ENCODE measurements around the gene GRAPL. TPM values are rescaled to one million over a fixed set of nuclear protein-coding genes. Genes with fewer than 3 reads are reported as not detected.
"Not testable (repeated sequence)": the region's sequence is repeated elsewhere in the genome, so short reads cannot be mapped to it uniquely, and the experiment has no call there.

GRAPL gene
- total RNA-seq, 1 donor from 2014 or later = not detected

GRCh38 chr17:19162384-19163216, 35.2 kb downstream of the GRAPL start:
- DNase-seq; H3K4me3 Mint-ChIP-seq (ENCODE audit: unreplicated experiment); H3K27me3 Mint-ChIP-seq (ENCODE audit: unreplicated experiment); H3K4me1 Mint-ChIP-seq (ENCODE audit: low read depth, unreplicated experiment); H3K27ac Mint-ChIP-seq (ENCODE audit: unreplicated experiment); H3K36me3 Mint-ChIP-seq (ENCODE audit: unreplicated experiment); H3K9me3 Mint-ChIP-seq (ENCODE audit: unreplicated experiment): not testable (repeated sequence)

GRCh38 chr17:19174422-19174821, 47.0 kb downstream of the GRAPL start:
- not testable (repeated sequence) for H3K27me3 Mint-ChIP-seq (ENCODE audit: unreplicated experiment); H3K9me3 Mint-ChIP-seq (ENCODE audit: unreplicated experiment); H3K27ac Mint-ChIP-seq (ENCODE audit: unreplicated experiment); H3K36me3 Mint-ChIP-seq (ENCODE audit: unreplicated experiment); DNase-seq; H3K4me1 Mint-ChIP-seq (ENCODE audit: low read depth, unreplicated experiment); H3K4me3 Mint-ChIP-seq (ENCODE audit: unreplicated experiment)

GRCh38 chr17:19175410-19175809, 48.0 kb downstream of the GRAPL start:
- not testable (repeated sequence) for H3K27me3 Mint-ChIP-seq (ENCODE audit: unreplicated experiment)

GRCh38 chr17:19181040-19181875, 53.9 kb downstream of the GRAPL start:
- H3K27me3 Mint-ChIP-seq (ENCODE audit: unreplicated experiment); H3K27ac Mint-ChIP-seq (ENCODE audit: unreplicated experiment); H3K9me3 Mint-ChIP-seq (ENCODE audit: unreplicated experiment); H3K36me3 Mint-ChIP-seq (ENCODE audit: unreplicated experiment); DNase-seq; H3K4me1 Mint-ChIP-seq (ENCODE audit: low read depth, unreplicated experiment); H3K4me3 Mint-ChIP-seq (ENCODE audit: unreplicated experiment): not testable (repeated sequence)

More at GRCh38 chr17:19175410-19175809, 48.0 kb downstream of the GRAPL start:
- not testable (repeated sequence) for H3K36me3 Mint-ChIP-seq (ENCODE audit: unreplicated experiment); H3K4me3 Mint-ChIP-seq (ENCODE audit: unreplicated experiment); DNase-seq; H3K4me1 Mint-ChIP-seq (ENCODE audit: low read depth, unreplicated experiment); H3K27ac Mint-ChIP-seq (ENCODE audit: unreplicated experiment); H3K9me3 Mint-ChIP-seq (ENCODE audit: unreplicated experiment)

- not testable (repeated sequence) for H3K4me1 Mint-ChIP-seq (ENCODE audit: low read depth, unreplicated experiment); H3K4me3 Mint-ChIP-seq (ENCODE audit: unreplicated experiment); H3K36me3 Mint-ChIP-seq (ENCODE audit: unreplicated experiment); H3K27me3 Mint-ChIP-seq (ENCODE audit: unreplicated experiment); H3K27ac Mint-ChIP-seq (ENCODE audit: unreplicated experiment); H3K9me3 Mint-ChIP-seq (ENCODE audit: unreplicated experiment); DNase-seq
These were observed 60.8 kb downstream of the GRAPL start for GRCh38 chr17:19187883-19188869.

GRCh38 chr17:19188870-19189708, 61.7 kb downstream of the GRAPL start:
- DNase-seq; H3K4me1 Mint-ChIP-seq (ENCODE audit: low read depth, unreplicated experiment); H3K36me3 Mint-ChIP-seq (ENCODE audit: unreplicated experiment); H3K9me3 Mint-ChIP-seq (ENCODE audit: unreplicated experiment); H3K27me3 Mint-ChIP-seq (ENCODE audit: unreplicated experiment); H3K4me3 Mint-ChIP-seq (ENCODE audit: unreplicated experiment); H3K27ac Mint-ChIP-seq (ENCODE audit: unreplicated experiment): not testable (repeated sequence)

GRCh38 chr17:19189781-19190405, 62.5 kb downstream of the GRAPL start:
- not testable (repeated sequence) for DNase-seq; H3K9me3 Mint-ChIP-seq (ENCODE audit: unreplicated experiment); H3K36me3 Mint-ChIP-seq (ENCODE audit: unreplicated experiment); H3K4me3 Mint-ChIP-seq (ENCODE audit: unreplicated experiment); H3K27me3 Mint-ChIP-seq (ENCODE audit: unreplicated experiment); H3K4me1 Mint-ChIP-seq (ENCODE audit: low read depth, unreplicated experiment); H3K27ac Mint-ChIP-seq (ENCODE audit: unreplicated experiment)

GRCh38 chr17:19196382-19197204, 69.2 kb downstream of the GRAPL start:
- not testable (repeated sequence) for H3K27ac Mint-ChIP-seq (ENCODE audit: unreplicated experiment); H3K27me3 Mint-ChIP-seq (ENCODE audit: unreplicated experiment); H3K4me1 Mint-ChIP-seq (ENCODE audit: low read depth, unreplicated experiment); H3K36me3 Mint-ChIP-seq (ENCODE audit: unreplicated experiment); H3K4me3 Mint-ChIP-seq (ENCODE audit: unreplicated experiment); H3K9me3 Mint-ChIP-seq (ENCODE audit: unreplicated experiment)
- peak; percentile 0 for DNase-seq

GRCh38 chr17:19202448-19202847, 75.1 kb downstream of the GRAPL start:
- not testable (repeated sequence) for H3K4me3 Mint-ChIP-seq (ENCODE audit: unreplicated experiment); H3K27ac Mint-ChIP-seq (ENCODE audit: unreplicated experiment); H3K27me3 Mint-ChIP-seq (ENCODE audit: unreplicated experiment); H3K4me1 Mint-ChIP-seq (ENCODE audit: low read depth, unreplicated experiment); DNase-seq; H3K36me3 Mint-ChIP-seq (ENCODE audit: unreplicated experiment); H3K9me3 Mint-ChIP-seq (ENCODE audit: unreplicated experiment)

GRCh38 chr17:19203429-19203828, 76.0 kb downstream of the GRAPL start:
- not testable (repeated sequence) for H3K9me3 Mint-ChIP-seq (ENCODE audit: unreplicated experiment); H3K27me3 Mint-ChIP-seq (ENCODE audit: unreplicated experiment); H3K27ac Mint-ChIP-seq (ENCODE audit: unreplicated experiment); H3K4me1 Mint-ChIP-seq (ENCODE audit: low read depth, unreplicated experiment); DNase-seq; H3K4me3 Mint-ChIP-seq (ENCODE audit: unreplicated experiment); H3K36me3 Mint-ChIP-seq (ENCODE audit: unreplicated experiment)
